Mesothelial cell of epicardium (in vitro differentiated cells): ENCODE results near the gene CSNK1G1. TPM values are rescaled to one million over a fixed set of nuclear protein-coding genes. Genes with fewer than 3 reads are reported as not detected.

Source experiments
- DNase-seq, 2 experiments: peaks; one replicate each; pipeline ENCODE4 v3.0.0; 2021; ENCODE audit warnings: low spot score in 2 of 2; ENCODE audit not compliant: unreplicated experiment in 2 of 2
- H3K27ac Mint-ChIP-seq: 2 replicates; pipeline ENCODE4 v1.8.0; 2021; ENCODE audit warnings: mixed read lengths
- H3K27me3 Mint-ChIP-seq: 2 replicates; pipeline ENCODE4 v1.8.0; 2021; ENCODE audit warnings: low read depth, mixed read lengths
- H3K36me3 Mint-ChIP-seq: 2 replicates; pipeline ENCODE4 v1.8.0; 2021; ENCODE audit warnings: mixed read lengths
- H3K4me1 Mint-ChIP-seq: 2 replicates; pipeline ENCODE4 v1.8.0; 2021; ENCODE audit warnings: mixed read lengths
- H3K4me3 Mint-ChIP-seq: 2 replicates; pipeline ENCODE4 v1.8.0; 2021; ENCODE audit warnings: mild to moderate bottlenecking, moderate library complexity, mixed read lengths
- H3K9me3 Mint-ChIP-seq: 2 replicates; pipeline ENCODE4 v1.8.0; 2021; ENCODE audit warnings: mixed read lengths
- total RNA-seq: library from RNA; stranded (reverse); gene quantifications from 3 replicates; pipeline ENCODE4 v1.2.1, GENCODE V29; 2021
- TF ChIP-seq, protein P1 (sequence below): fragments of 200-600 bp; sonication (generic); IDR thresholded peaks from one replicate; pipeline ENCODE4 v1.5.0; 2021; ENCODE audit warnings: antibody characterized with exemption; ENCODE audit not compliant: unreplicated experiment

Gene CSNK1G1
- total RNA-seq, 1 donor from 2014 or later = 27.1 TPM

DNA sequence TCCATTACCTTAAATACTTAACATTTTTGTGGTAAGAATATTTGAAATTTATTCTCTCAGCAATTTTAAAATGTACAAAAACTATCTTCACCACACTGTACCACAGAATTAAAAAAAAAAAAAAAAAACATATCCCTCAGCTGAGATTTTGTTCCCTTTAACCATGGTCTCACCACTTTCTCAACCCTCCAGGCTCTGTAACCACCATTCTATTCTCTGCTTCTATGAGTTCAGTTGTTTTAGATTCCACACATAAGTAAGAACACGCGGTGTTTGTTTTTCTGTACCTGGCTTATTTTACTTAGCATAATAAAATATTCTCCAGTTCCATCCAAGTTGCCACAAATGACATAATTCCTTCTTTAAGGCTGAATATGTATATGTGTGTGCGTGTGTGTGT lies 41.5 kb downstream of the CSNK1G1 start:
- Mint-ChIP-seq H3K27me3 (no peaks in the 10 kb centered on the region), H3K27ac (peak overlapping the region; percentile 1), H3K9me3 (peaks cover 4% of the 10 kb centered on the region), H3K36me3 (no peaks in the 10 kb centered on the region), H3K4me1 (peaks cover 15% of the 10 kb centered on the region), H3K4me3 (no peak overlapping the region)
- TF ChIP-seq, protein P1, sequence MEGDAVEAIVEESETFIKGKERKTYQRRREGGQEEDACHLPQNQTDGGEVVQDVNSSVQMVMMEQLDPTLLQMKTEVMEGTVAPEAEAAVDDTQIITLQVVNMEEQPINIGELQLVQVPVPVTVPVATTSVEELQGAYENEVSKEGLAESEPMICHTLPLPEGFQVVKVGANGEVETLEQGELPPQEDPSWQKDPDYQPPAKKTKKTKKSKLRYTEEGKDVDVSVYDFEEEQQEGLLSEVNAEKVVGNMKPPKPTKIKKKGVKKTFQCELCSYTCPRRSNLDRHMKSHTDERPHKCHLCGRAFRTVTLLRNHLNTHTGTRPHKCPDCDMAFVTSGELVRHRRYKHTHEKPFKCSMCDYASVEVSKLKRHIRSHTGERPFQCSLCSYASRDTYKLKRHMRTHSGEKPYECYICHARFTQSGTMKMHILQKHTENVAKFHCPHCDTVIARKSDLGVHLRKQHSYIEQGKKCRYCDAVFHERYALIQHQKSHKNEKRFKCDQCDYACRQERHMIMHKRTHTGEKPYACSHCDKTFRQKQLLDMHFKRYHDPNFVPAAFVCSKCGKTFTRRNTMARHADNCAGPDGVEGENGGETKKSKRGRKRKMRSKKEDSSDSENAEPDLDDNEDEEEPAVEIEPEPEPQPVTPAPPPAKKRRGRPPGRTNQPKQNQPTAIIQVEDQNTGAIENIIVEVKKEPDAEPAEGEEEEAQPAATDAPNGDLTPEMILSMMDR = no peak
- DNase-seq = no peak

DNA sequence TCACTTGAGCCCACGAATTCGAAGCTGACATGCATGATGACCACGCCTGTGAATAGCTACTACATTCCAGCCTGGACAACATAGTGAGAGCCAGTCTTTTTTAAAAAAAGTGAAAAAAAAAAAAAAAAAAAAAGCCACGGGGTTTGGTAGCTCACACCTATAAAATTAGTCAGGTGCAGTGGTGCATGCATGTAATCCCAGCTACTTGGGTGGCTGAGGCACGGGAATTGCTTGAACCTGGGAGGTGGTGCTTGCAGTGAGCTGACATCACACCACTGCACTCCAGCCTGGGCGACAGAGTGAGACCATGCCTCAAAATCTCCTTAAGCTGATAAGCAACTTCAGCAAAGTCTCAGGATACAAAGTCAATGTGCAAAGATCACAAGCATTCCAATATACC lies 44.4 kb downstream of the CSNK1G1 start:
- H3K4me1 Mint-ChIP-seq = peaks cover 15% of the 10 kb centered on the region
- DNase-seq = no peak
- no peak overlapping the region for H3K4me3 Mint-ChIP-seq
- TF ChIP-seq, protein P1 = no peak
- H3K36me3 Mint-ChIP-seq = peaks cover 5% of the 10 kb centered on the region
- no peak overlapping the region for H3K27ac Mint-ChIP-seq
- no peaks in the 10 kb centered on the region for H3K27me3 Mint-ChIP-seq
- peaks cover 10% of the 10 kb centered on the region for H3K9me3 Mint-ChIP-seq

DNA sequence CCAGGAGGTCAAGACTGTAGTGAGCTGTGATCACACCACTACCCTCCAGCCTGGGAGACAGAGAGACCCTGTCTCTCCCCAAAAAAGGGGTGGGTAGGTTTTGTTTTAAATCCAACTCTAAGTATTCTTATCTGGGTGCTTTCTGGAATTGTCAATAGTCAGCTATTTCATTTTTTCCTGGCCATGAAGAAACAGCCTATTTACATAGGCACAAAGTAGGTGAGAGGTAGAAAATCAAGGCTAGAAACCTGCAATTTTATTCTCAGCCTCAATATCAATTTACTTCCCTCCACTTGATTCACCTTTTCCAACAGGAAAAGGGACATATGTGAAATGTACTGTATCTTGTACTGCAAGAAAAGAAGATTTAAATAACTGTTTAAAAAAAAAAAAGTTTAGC lies 45.9 kb downstream of the CSNK1G1 start:
- peaks cover 22% of the 10 kb centered on the region for H3K9me3 Mint-ChIP-seq
- H3K36me3 Mint-ChIP-seq = peaks cover 15% of the 10 kb centered on the region
- no peak for DNase-seq
- H3K27me3 Mint-ChIP-seq = no peaks in the 10 kb centered on the region
- H3K4me3 Mint-ChIP-seq = no peak overlapping the region
- TF ChIP-seq, protein P1 = no peak
- H3K27ac Mint-ChIP-seq = no peak overlapping the region
- peaks cover 9% of the 10 kb centered on the region for H3K4me1 Mint-ChIP-seq

DNA sequence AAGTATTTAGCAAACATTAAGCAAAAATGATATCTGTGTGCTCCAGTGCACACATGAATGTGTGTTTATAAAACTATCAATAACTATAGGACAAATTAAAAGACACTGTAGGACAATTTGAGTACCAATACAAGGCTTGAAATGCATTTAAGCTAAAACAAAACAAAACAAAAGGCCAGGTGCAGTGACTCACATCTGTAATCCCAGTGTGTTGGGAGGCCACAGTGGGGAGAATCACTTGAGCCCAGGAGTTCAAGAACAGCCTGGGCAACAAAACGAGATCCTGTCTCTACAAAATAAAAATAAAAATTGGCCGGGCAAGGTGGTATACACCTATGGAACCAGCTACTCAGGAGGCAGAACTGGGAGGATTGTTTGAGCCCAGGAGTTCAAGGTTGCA lies 50.7 kb downstream of the CSNK1G1 start:
- no peak overlapping the region for H3K27ac Mint-ChIP-seq

DNA sequence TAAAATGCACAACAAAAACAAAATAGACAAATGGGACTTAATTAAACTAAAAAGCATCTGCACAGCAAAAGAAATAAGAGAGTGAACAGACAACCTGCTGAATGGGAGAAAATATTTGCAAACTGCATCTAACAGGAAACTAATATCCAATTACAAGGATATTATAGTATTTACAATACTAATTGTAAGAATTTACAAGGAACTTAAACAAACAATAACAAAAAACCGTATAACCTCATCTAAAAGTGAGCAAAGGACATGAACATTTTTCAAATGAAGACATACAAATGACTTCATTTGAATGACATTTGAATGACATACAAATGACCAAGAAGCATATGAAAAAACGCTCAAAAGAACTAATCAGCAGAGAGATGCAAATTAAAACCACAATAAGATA lies 66.4 kb downstream of the CSNK1G1 start:
- Mint-ChIP-seq H3K27me3 (no peaks in the 10 kb centered on the region), H3K4me3 (no peak overlapping the region), H3K27ac (no peak overlapping the region), H3K9me3 (no peaks in the 10 kb centered on the region), H3K36me3 (no peaks in the 10 kb centered on the region), H3K4me1 (peaks cover 6% of the 10 kb centered on the region)
- TF ChIP-seq, protein P1 = no peak
- DNase-seq = no peak

More for the DNA sequence above, 50.7 kb downstream of the CSNK1G1 start:
- Mint-ChIP-seq H3K4me1 (no peaks in the 10 kb centered on the region), H3K27me3 (no peaks in the 10 kb centered on the region), H3K4me3 (no peak overlapping the region), H3K9me3 (peaks cover 18% of the 10 kb centered on the region), H3K36me3 (peaks cover 17% of the 10 kb centered on the region)
- no peak for DNase-seq
- TF ChIP-seq, protein P1 = no peak

DNA sequence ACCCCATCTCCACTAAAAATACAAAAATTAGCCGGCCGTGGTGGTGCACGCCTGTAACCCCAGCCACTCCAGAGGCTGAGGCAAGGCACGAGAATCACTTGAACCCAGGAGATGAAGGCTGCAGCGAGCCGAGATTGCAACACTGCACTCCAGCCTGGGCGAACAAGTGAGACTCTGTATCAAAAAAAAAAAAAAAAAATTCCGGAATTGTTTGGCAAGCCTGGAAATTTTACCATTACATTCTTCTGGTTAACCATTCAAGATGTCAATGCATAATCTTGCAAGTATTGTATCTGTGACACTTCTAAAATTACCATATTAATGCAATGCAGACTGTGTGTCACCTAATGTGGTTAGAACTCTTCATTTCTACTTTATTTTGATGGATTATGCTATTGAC lies 67.0 kb downstream of the CSNK1G1 start:
- Mint-ChIP-seq H3K27me3 (no peaks in the 10 kb centered on the region), H3K4me3 (no peak overlapping the region), H3K9me3 (no peaks in the 10 kb centered on the region), H3K4me1 (peaks cover 6% of the 10 kb centered on the region), H3K36me3 (no peaks in the 10 kb centered on the region), H3K27ac (no peak overlapping the region)
- DNase-seq = no peak
- TF ChIP-seq, protein P1 = no peak
